HepG2 (cell line): Measurements from ENCODE around the gene POP5. TPM values are rescaled to one million over a fixed set of nuclear protein-coding genes. Genes with fewer than 3 reads are reported as not detected.

Experiments used
- ELK4 ChIP-seq: sonication (generic); formaldehyde crosslinking; IDR thresholded peaks from 2 replicates; pipeline ENCODE4 v1.9.0; 2021; ENCODE audit warnings: missing genetic modification reagents, borderline replicate concordance
- HMGXB3 ChIP-seq: sonication (generic); formaldehyde crosslinking; IDR thresholded peaks from 2 replicates; pipeline ENCODE4 v1.4.0; 2020; ENCODE audit warnings: missing genetic modification reagents, borderline replicate concordance
- ONECUT2 ChIP-seq: sonication (generic); formaldehyde crosslinking; IDR thresholded peaks from 2 replicates; pipeline ENCODE4 v1.4.0; 2020; ENCODE audit warnings: missing genetic modification reagents
- TRIM22 ChIP-seq: fragments of 450-650 bp; IDR thresholded peaks from 2 replicates; pipeline ENCODE4 v1.6.1; 2017
- ZBED4 ChIP-seq: sonication (generic); formaldehyde crosslinking; IDR thresholded peaks from 2 replicates; pipeline ENCODE4 v1.4.0; 2020; ENCODE audit warnings: missing genetic modification reagents, borderline replicate concordance
- ZNF652 ChIP-seq: IDR thresholded peaks from 2 replicates; pipeline ENCODE4 v1.6.1; 2016; ENCODE audit warnings: low read depth, borderline replicate concordance
- polyA plus RNA-seq, 8 experiments: library from polyadenylated mRNA; depleted of rRNA in 3 of 8; stranded (reverse) in 7 of 8; unstranded in 1 of 8; fragments of >200 nt; fragmentation: Illumina TruSeq in 4 of 8; extraction: Trizol in 4 of 8; gene quantifications; 2 replicates each; pipeline versions ENCODE4 v1.2.1 to v1.2.3, GENCODE V29; 2011 to 2016; ENCODE audit warnings: low read depth in 4 of 8, missing spikeins in 1 of 8, mixed read lengths in 1 of 8; ENCODE audit not compliant: insufficient read depth in 1 of 8
- total RNA-seq, 5 experiments: library from RNA; depleted of rRNA; stranded (reverse); fragments of >200 nt; fragmentation: Illumina TruSeq; extraction: Trizol; gene quantifications; 2 replicates each; pipeline ENCODE4 v1.2.3, GENCODE V29; 2016; ENCODE audit warnings: low read depth in 1 of 5

Gene POP5
- total and polyA plus RNA-seq, 2 of the 13 experiments (the other 11 are each of a cell fraction or from before 2014, with no cell fraction given): 45.6 to 61.3 TPM

- TF ChIP-seq ZBED4 (no peak), ELK4 (no peak), TRIM22 (no peak), ONECUT2 (CRISPR knock-in tag) (no peak), ZNF652 (CRISPR knock-in tag) (no peak), HMGXB3 (no peak)
Observed at GRCh38 chr12:120537856-120538220, 43.4 kb downstream of the POP5 start (continued).
